ENCODE data around the gene INPP5J.

- no peak for TF ChIP-seq CTCF (IDR thresholded peaks at IDR 0.05)
- no peak for TF ChIP-seq POLR2AphosphoS5 (IDR thresholded peaks at IDR 0.05)
- no peak for TF ChIP-seq EP300 (IDR thresholded peaks at IDR 0.05)
These were observed 29.1 kb downstream of the INPP5J start for GRCh38 chr22:31151872-31152271.

All from sigmoid colon (tissue), 4 donors.